Measurements from ENCODE around the gene ACVR1. TPM values are rescaled to one million over a fixed set of nuclear protein-coding genes. Genes with fewer than 3 reads are reported as not detected.

Gene ACVR1
- total and polyA plus RNA-seq, 9 of the 15 experiments (the other 6 are each of a cell fraction or from before 2014, with no cell fraction given) = 3.8 to 14.3 (median 6.9) TPM

DNA sequence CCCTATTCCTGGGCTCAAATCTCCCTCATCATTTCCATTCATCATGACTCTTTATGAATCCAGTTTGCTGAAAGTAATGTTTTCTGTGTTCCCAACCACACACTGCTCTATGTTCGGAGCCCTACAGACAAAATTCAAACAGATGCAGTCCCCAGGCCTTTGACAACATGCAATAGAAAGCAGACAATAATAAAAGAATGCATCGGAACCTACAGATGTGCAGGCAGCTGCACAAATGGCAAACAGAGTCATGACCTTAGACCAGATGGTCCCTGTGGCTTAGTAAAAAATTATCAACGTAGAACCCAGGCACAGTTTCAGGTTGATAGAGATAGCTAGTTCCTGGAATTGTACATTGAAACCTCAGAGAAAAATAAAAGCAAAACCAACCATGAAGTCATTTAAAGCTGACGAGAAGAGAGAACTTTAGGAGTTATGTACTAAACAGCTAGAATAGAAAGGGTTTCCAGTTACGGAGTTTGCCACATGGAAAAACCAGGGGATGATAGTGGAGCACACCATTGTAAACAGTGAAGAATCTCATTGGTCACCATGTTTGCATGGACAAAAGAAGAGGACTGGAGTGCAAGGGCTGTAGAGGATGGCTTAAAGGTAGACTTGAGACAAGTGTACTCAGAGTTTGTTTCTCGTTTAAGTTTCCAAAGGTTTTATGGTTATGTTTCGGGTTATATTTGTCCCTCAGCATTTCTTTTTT lies 23.2 kb upstream of the ACVR1 start (continued):
- TF ChIP-seq, protein P1, sequence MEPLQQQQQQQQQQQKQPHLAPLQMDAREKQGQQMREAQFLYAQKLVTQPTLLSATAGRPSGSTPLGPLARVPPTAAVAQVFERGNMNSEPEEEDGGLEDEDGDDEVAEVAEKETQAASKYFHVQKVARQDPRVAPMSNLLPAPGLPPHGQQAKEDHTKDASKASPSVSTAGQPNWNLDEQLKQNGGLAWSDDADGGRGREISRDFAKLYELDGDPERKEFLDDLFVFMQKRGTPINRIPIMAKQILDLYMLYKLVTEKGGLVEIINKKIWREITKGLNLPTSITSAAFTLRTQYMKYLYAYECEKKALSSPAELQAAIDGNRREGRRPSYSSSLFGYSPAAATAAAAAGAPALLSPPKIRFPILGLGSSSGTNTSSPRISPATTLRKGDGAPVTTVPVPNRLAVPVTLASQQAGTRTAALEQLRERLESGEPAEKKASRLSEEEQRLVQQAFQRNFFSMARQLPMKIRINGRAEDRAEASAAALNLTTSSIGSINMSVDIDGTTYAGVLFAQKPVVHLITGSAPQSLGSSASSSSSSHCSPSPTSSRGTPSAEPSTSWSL (CRISPR knock-in tag; IDR thresholded peaks at IDR 0.05; ENCODE audit: borderline replicate concordance) = no peak
- TF ChIP-seq DNMT1 (IDR thresholded peaks at IDR 0.05) (no peak), ZNF133 (CRISPR knock-in tag; IDR thresholded peaks at IDR 0.05) (no peak), SREBF2 (CRISPR knock-in tag; IDR thresholded peaks at IDR 0.05) (no peak), NUFIP1 (IDR thresholded peaks at IDR 0.05; ENCODE audit: partially characterized antibody) (no peak), CBX5 (IDR thresholded peaks at IDR 0.05; ENCODE audit: borderline replicate concordance, low read depth) (no peak), LCOR (CRISPR knock-in tag; IDR thresholded peaks at IDR 0.05) (no peak), CBFA2T3 (IDR thresholded peaks at IDR 0.05) (peak; percentile 99), GABPA (tag; conservative IDR thresholded peaks at IDR 0.05; ENCODE audit: low read depth) (no peak), TSC22D4 (tag; IDR thresholded peaks at IDR 0.05) (no peak)
- TF ChIP-seq, protein P2, sequence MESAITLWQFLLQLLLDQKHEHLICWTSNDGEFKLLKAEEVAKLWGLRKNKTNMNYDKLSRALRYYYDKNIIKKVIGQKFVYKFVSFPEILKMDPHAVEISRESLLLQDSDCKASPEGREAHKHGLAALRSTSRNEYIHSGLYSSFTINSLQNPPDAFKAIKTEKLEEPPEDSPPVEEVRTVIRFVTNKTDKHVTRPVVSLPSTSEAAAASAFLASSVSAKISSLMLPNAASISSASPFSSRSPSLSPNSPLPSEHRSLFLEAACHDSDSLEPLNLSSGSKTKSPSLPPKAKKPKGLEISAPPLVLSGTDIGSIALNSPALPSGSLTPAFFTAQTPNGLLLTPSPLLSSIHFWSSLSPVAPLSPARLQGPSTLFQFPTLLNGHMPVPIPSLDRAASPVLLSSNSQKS (CRISPR knock-in tag; IDR thresholded peaks at IDR 0.05) = no peak
- TF ChIP-seq, protein P3, sequence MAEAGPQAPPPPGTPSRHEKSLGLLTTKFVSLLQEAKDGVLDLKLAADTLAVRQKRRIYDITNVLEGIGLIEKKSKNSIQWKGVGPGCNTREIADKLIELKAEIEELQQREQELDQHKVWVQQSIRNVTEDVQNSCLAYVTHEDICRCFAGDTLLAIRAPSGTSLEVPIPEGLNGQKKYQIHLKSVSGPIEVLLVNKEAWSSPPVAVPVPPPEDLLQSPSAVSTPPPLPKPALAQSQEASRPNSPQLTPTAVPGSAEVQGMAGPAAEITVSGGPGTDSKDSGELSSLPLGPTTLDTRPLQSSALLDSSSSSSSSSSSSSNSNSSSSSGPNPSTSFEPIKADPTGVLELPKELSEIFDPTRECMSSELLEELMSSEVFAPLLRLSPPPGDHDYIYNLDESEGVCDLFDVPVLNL (CRISPR knock-in tag; IDR thresholded peaks at IDR 0.05; ENCODE audit: low read depth) = no peak
- TF ChIP-seq, protein P4, sequence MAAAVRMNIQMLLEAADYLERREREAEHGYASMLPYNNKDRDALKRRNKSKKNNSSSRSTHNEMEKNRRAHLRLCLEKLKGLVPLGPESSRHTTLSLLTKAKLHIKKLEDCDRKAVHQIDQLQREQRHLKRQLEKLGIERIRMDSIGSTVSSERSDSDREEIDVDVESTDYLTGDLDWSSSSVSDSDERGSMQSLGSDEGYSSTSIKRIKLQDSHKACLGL (CRISPR knock-in tag; IDR thresholded peaks at IDR 0.05; ENCODE audit: borderline replicate concordance, poor library complexity, severe bottlenecking) = no peak
- TF ChIP-seq, protein P5, sequence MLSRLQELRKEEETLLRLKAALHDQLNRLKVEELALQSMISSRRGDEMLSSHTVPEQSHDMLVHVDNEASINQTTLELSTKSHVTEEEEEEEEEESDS (CRISPR knock-in tag; IDR thresholded peaks at IDR 0.05) = no peak

Measured in K562 (cell line).